Measurements from ENCODE around the gene OXGR1.

The OXGR1 gene

GRCh38 chr13:96963786-96964475, 30.3 kb downstream of the OXGR1 start:
- no peak for DNase-seq (ENCODE audit: low read depth in 1 of 2, low spot score in 1 of 2)

- no peak for DNase-seq (ENCODE audit: low read depth in 1 of 2, low spot score in 1 of 2)
Observed at GRCh38 chr13:96960379-96960778, 33.9 kb downstream of the OXGR1 start.

- no peak for DNase-seq (ENCODE audit: low read depth in 1 of 2, low spot score in 1 of 2)
Observed at GRCh38 chr13:96958286-96958891, 35.9 kb downstream of the OXGR1 start.

- no peak for DNase-seq (ENCODE audit: low read depth in 1 of 2, low spot score in 1 of 2)
Observed at GRCh38 chr13:96952595-96952994, 41.7 kb downstream of the OXGR1 start.

- DNase-seq (ENCODE audit: low read depth in 1 of 2, low spot score in 1 of 2), result no peak
Observed at GRCh38 chr13:96948127-96948526, 46.1 kb downstream of the OXGR1 start.

- no peak for DNase-seq (ENCODE audit: low read depth in 1 of 2, low spot score in 1 of 2)
Observed at GRCh38 chr13:96947343-96947910, 46.8 kb downstream of the OXGR1 start.

GRCh38 chr13:96946709-96947311, 47.5 kb downstream of the OXGR1 start:
- DNase-seq (ENCODE audit: low read depth in 1 of 2, low spot score in 1 of 2), result no peak

GRCh38 chr13:96940961-96941360, 53.3 kb downstream of the OXGR1 start:
- no peak for DNase-seq (ENCODE audit: low read depth in 1 of 2, low spot score in 1 of 2)

GRCh38 chr13:96935901-96936300, 58.4 kb downstream of the OXGR1 start:
- DNase-seq (ENCODE audit: low read depth in 1 of 2, low spot score in 1 of 2), result no peak
